GM18870 (cell line): ENCODE data around the gene PIEZO2.

ENCODE experiments used
- ATAC-seq: cut with Tn5 transposase; IDR thresholded peaks from one replicate; pipeline ENCODE4 v1.9.1; 2021; ENCODE audit warnings: moderate library complexity; ENCODE audit not compliant: unreplicated experiment

The PIEZO2 gene

GRCh38 chr18:10901329-10901728, 248.0 kb downstream of the PIEZO2 start:
- ATAC-seq = no peak

- no peak for ATAC-seq
These were observed 248.9 kb downstream of the PIEZO2 start for GRCh38 chr18:10900435-10900834.

- no peak for ATAC-seq
These were observed 249.9 kb downstream of the PIEZO2 start for GRCh38 chr18:10899481-10899880.

GRCh38 chr18:10898417-10898974, 250.9 kb downstream of the PIEZO2 start:
- ATAC-seq = no peak

GRCh38 chr18:10896851-10897250, 252.5 kb downstream of the PIEZO2 start:
- ATAC-seq = no peak

- ATAC-seq = no peak
These were observed 253.4 kb downstream of the PIEZO2 start for GRCh38 chr18:10895976-10896375.

- no peak for ATAC-seq
These were observed 254.9 kb downstream of the PIEZO2 start for GRCh38 chr18:10894501-10894900.

GRCh38 chr18:10893761-10894160, 255.6 kb downstream of the PIEZO2 start:
- ATAC-seq = no peak

GRCh38 chr18:10893196-10893595, 256.2 kb downstream of the PIEZO2 start:
- no peak for ATAC-seq

GRCh38 chr18:10892786-10893185, 256.6 kb downstream of the PIEZO2 start:
- no peak for ATAC-seq

- ATAC-seq = no peak
These were observed 259.3 kb downstream of the PIEZO2 start for GRCh38 chr18:10890022-10890421.

- ATAC-seq = peak; percentile 80
These were observed 270.7 kb downstream of the PIEZO2 start for GRCh38 chr18:10878703-10879102.

GRCh38 chr18:10877987-10878386, 271.4 kb downstream of the PIEZO2 start:
- ATAC-seq = no peak

GRCh38 chr18:10875811-10876210, 273.6 kb downstream of the PIEZO2 start:
- ATAC-seq = no peak

- ATAC-seq = no peak
These were observed 277.1 kb downstream of the PIEZO2 start for GRCh38 chr18:10872304-10872703.

GRCh38 chr18:10864722-10865121, 284.6 kb downstream of the PIEZO2 start:
- no peak for ATAC-seq

- no peak for ATAC-seq
These were observed 286.3 kb downstream of the PIEZO2 start for GRCh38 chr18:10863026-10863425.

GRCh38 chr18:10860928-10861327, 288.4 kb downstream of the PIEZO2 start:
- ATAC-seq = no peak

- no peak for ATAC-seq
These were observed 289.0 kb downstream of the PIEZO2 start for GRCh38 chr18:10860382-10860781.

- no peak for ATAC-seq
These were observed 290.9 kb downstream of the PIEZO2 start for GRCh38 chr18:10858477-10858876.

GRCh38 chr18:10856132-10856531, 293.2 kb downstream of the PIEZO2 start:
- ATAC-seq = no peak

GRCh38 chr18:10852385-10853303, 296.7 kb downstream of the PIEZO2 start:
- ATAC-seq = no peak
